ENCODE results near the gene SLC25A13.

The SLC25A13 gene

DNA sequence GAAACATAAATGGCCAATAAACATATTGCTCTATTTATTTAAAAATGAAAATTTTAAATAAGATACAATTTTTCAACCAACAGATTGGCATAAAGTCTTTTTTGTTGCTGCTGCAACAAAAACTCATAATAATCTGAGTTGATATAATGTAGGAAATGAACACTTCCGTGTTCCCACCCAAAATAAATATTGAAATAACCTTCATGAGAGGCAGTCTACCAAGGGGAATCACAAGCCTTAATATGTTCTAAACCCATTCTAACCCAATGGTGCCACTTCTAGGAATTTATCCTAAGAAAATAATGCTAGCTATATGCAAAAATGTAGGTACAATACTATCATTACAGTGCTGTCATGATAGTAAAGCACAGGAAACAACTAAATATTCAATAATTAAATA lies 39.1 kb downstream of the SLC25A13 start:
- ATAC-seq: no peak
- TF ChIP-seq ARNTL (CRISPR knock-in tag; IDR thresholded peaks at IDR 0.05; ENCODE audit: borderline replicate concordance, low read depth): no peak
- no peak for TF ChIP-seq SNAI2 (CRISPR knock-in tag; IDR thresholded peaks at IDR 0.05)
- TF ChIP-seq, protein P1, sequence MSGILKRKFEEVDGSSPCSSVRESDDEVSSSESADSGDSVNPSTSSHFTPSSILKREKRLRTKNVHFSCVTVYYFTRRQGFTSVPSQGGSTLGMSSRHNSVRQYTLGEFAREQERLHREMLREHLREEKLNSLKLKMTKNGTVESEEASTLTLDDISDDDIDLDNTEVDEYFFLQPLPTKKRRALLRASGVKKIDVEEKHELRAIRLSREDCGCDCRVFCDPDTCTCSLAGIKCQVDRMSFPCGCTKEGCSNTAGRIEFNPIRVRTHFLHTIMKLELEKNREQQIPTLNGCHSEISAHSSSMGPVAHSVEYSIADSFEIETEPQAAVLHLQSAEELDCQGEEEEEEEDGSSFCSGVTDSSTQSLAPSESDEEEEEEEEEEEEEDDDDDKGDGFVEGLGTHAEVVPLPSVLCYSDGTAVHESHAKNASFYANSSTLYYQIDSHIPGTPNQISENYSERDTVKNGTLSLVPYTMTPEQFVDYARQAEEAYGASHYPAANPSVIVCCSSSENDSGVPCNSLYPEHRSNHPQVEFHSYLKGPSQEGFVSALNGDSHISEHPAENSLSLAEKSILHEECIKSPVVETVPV (CRISPR knock-in tag; IDR thresholded peaks at IDR 0.05): no peak
- no peak for TF ChIP-seq OSR1 (CRISPR knock-in tag; IDR thresholded peaks at IDR 0.05)
- no peak for TF ChIP-seq ESRRG (CRISPR knock-in tag; IDR thresholded peaks at IDR 0.05)
- no peak for TF ChIP-seq ISL1 (CRISPR knock-in tag; IDR thresholded peaks at IDR 0.05)
- TF ChIP-seq, protein P2, sequence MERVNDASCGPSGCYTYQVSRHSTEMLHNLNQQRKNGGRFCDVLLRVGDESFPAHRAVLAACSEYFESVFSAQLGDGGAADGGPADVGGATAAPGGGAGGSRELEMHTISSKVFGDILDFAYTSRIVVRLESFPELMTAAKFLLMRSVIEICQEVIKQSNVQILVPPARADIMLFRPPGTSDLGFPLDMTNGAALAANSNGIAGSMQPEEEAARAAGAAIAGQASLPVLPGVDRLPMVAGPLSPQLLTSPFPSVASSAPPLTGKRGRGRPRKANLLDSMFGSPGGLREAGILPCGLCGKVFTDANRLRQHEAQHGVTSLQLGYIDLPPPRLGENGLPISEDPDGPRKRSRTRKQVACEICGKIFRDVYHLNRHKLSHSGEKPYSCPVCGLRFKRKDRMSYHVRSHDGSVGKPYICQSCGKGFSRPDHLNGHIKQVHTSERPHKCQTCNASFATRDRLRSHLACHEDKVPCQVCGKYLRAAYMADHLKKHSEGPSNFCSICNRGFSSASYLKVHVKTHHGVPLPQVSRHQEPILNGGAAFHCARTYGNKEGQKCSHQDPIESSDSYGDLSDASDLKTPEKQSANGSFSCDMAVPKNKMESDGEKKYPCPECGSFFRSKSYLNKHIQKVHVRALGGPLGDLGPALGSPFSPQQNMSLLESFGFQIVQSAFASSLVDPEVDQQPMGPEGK (CRISPR knock-in tag; IDR thresholded peaks at IDR 0.05; ENCODE audit: borderline replicate concordance): no peak
- no peak for TF ChIP-seq GLIS3 (CRISPR knock-in tag; IDR thresholded peaks at IDR 0.05)
- no peak for TF ChIP-seq PPARA (CRISPR knock-in tag; IDR thresholded peaks at IDR 0.05; ENCODE audit: borderline replicate concordance)
- no peak for TF ChIP-seq CSDC2 (CRISPR knock-in tag; IDR thresholded peaks at IDR 0.05)

DNA sequence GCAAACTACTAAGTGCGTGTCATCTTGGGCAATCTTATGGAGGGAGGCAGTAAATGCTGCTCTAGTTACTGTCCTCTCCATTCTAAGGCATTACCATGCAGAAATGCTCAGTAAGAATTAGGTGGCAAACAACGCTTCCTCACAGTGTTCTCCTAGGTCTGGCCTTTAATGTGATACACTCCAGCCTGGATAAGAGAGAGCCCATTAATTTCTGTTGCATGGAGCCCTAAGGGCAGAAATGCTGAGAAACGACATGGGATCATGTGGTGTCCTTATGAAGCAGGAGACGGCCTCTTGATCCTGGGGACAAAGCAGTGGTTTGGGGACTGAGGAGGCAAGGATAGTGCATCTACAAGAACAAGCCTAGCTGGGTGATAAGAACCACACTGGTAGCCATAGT lies 44.0 kb downstream of the SLC25A13 start:
- no peak for TF ChIP-seq TCF4 (CRISPR knock-in tag; IDR thresholded peaks at IDR 0.05; ENCODE audit: borderline replicate concordance)
- no peak for TF ChIP-seq ESRRG (CRISPR knock-in tag; IDR thresholded peaks at IDR 0.05)
- TF ChIP-seq, protein P3, sequence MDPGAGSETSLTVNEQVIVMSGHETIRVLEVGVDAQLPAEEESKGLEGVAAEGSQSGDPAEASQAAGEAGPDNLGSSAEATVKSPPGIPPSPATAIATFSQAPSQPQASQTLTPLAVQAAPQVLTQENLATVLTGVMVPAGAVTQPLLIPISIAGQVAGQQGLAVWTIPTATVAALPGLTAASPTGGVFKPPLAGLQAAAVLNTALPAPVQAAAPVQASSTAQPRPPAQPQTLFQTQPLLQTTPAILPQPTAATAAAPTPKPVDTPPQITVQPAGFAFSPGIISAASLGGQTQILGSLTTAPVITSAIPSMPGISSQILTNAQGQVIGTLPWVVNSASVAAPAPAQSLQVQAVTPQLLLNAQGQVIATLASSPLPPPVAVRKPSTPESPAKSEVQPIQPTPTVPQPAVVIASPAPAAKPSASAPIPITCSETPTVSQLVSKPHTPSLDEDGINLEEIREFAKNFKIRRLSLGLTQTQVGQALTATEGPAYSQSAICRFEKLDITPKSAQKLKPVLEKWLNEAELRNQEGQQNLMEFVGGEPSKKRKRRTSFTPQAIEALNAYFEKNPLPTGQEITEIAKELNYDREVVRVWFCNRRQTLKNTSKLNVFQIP (CRISPR knock-in tag; IDR thresholded peaks at IDR 0.05; ENCODE audit: borderline replicate concordance, low read depth): no peak
- no peak for TF ChIP-seq PPARA (CRISPR knock-in tag; IDR thresholded peaks at IDR 0.05; ENCODE audit: borderline replicate concordance)
- TF ChIP-seq ZFP3 (CRISPR knock-in tag; IDR thresholded peaks at IDR 0.05): no peak
- TF ChIP-seq, protein P4, sequence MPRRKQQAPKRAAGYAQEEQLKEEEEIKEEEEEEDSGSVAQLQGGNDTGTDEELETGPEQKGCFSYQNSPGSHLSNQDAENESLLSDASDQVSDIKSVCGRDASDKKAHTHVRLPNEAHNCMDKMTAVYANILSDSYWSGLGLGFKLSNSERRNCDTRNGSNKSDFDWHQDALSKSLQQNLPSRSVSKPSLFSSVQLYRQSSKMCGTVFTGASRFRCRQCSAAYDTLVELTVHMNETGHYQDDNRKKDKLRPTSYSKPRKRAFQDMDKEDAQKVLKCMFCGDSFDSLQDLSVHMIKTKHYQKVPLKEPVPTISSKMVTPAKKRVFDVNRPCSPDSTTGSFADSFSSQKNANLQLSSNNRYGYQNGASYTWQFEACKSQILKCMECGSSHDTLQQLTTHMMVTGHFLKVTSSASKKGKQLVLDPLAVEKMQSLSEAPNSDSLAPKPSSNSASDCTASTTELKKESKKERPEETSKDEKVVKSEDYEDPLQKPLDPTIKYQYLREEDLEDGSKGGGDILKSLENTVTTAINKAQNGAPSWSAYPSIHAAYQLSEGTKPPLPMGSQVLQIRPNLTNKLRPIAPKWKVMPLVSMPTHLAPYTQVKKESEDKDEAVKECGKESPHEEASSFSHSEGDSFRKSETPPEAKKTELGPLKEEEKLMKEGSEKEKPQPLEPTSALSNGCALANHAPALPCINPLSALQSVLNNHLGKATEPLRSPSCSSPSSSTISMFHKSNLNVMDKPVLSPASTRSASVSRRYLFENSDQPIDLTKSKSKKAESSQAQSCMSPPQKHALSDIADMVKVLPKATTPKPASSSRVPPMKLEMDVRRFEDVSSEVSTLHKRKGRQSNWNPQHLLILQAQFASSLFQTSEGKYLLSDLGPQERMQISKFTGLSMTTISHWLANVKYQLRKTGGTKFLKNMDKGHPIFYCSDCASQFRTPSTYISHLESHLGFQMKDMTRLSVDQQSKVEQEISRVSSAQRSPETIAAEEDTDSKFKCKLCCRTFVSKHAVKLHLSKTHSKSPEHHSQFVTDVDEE (CRISPR knock-in tag; IDR thresholded peaks at IDR 0.05): no peak
- no peak for TF ChIP-seq TOX (CRISPR knock-in tag; IDR thresholded peaks at IDR 0.05; ENCODE audit: borderline replicate concordance)
- TF ChIP-seq, protein P5, sequence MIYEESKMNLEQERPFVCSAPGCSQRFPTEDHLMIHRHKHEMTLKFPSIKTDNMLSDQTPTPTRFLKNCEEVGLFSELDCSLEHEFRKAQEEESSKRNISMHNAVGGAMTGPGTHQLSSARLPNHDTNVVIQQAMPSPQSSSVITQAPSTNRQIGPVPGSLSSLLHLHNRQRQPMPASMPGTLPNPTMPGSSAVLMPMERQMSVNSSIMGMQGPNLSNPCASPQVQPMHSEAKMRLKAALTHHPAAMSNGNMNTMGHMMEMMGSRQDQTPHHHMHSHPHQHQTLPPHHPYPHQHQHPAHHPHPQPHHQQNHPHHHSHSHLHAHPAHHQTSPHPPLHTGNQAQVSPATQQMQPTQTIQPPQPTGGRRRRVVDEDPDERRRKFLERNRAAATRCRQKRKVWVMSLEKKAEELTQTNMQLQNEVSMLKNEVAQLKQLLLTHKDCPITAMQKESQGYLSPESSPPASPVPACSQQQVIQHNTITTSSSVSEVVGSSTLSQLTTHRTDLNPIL (CRISPR knock-in tag; IDR thresholded peaks at IDR 0.05; ENCODE audit: low read depth): no peak
- TF ChIP-seq GLIS3 (CRISPR knock-in tag; IDR thresholded peaks at IDR 0.05): no peak
- TF ChIP-seq ZFP30 (CRISPR knock-in tag; IDR thresholded peaks at IDR 0.05): no peak
- no peak for TF ChIP-seq ZNF70 (CRISPR knock-in tag; IDR thresholded peaks at IDR 0.05)
- ATAC-seq: no peak

DNA sequence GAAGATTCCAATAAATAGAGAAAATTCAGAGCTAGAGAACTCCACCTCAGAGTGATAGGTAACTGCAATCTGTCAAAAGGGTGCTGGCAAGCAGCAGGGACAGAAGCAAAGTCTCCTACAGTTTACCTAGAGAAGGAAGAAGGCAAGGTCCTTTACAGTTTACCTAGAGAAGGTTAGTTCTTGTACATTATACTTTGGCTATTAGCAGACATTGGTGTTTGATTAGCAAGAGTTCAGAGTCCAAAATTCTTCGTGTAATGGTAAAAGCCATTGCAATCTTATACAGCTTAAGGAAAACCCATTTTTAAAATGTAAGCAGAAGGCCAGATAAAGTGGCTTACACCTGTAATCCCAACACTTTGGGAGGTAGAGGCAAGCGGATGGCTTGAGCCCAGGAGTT lies 45.9 kb downstream of the SLC25A13 start:
- no peak for ATAC-seq
- TF ChIP-seq, protein P1 (CRISPR knock-in tag; IDR thresholded peaks at IDR 0.05): no peak

Data from SK-N-SH treated with all-trans-retinoic acid at 6 μM for 48 hours (cell line).